HG02885 (cell line): ENCODE data around the gene MESD.

Experiments
- ATAC-seq: cut with Tn5 transposase; IDR thresholded peaks from one replicate; pipeline ENCODE4 v1.9.1; 2021; ENCODE audit warnings: mild to moderate bottlenecking; ENCODE audit not compliant: unreplicated experiment, poor library complexity

The MESD gene

DNA sequence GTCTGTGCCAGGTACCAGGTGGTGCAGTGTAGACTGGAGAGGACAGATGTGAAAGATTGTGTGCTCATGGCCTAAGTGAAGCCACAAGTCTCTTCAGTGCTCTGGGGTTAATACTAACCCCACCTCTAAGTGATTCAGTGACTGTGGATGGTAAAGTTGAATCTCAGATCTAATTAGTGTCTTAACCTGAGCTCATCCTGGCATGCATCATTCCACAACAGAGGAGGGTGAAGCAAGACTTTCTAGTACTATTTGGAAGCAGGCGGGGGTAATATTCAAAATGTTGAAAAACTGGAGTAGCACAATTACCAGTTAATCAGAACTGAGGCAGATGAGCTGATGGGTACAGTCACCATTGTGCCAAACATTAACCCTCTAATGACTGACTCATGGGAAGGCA lies 2.8 kb upstream of the MESD start:
- no peak for ATAC-seq

DNA sequence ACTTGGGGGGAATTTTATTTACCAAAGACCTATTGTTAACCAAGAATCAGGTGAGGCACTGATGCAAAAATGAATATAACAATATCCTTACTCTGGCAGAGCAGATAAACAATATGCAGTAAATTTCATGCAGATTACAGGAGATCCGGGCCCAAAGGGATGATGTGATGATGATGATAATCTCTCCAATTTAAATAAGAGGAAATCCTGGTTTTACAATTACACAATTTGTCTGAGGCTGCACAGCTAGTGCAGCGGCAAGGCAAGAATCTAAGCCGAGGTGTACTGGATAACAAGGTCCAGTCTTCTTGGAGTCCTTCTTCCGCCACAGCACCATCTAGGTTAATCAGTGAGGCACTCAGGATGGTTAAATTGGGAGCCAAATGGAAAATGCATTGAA lies 2.4 kb upstream of the MESD start:
- ATAC-seq = no peak

DNA sequence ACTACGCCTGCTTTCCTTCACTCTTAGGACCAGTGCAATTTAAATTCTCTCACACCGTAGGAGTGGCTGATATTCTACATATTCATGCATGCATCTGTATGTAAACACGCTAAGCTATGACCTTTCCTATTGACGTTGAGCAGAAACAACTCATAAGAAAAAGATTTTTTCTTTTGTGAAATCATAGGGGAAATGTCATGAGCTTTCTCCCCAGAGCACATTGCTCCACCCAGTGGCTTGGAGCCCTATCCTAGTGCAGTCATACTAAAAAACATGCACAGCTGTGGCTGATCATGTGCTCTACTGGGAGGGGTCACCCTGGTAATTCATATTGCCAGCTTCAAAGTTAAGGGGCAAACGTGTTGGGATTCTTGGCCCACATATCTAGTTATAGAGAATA lies 1.8 kb upstream of the MESD start:
- no peak for ATAC-seq

DNA sequence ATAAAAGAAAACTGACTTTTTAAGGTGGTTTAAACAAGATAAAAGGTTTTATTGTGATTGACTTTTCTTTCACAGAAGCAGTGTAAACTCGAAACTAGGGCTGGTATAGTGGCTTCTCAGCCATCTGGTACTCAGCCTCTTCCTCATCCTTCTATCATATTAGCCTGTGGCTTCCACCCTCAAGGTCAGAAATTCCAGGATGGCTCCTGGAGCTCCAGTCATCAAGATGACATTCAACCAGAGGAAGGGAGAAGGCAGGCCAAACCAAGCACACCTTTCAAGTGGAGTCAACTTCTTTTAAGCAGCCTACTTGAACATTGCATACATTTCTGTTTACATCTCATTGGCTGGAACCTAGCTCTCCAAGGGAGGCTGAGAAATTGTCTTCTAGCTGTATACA lies 1.3 kb upstream of the MESD start:
- no peak for ATAC-seq

DNA sequence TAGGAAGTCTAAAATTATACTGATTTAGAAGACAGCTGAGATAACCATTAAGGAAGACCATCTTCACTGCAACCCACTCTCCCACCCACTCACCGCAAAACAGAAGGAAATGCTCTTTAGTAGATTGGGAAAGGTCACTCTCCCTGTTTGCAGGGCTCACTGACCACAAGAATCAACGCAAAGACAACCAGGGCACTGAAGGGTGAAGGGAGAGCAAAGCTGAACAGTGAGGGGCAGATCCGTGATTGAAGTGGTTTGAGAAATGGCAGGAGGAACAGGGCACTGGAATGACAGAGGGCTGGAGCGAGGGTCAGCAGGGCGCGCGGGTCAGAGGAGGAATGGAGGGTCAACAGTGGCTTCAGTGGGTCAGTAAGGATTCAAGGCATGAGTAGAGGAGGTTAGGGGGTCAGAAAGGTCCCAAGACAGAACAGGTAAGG lies 520 bp downstream of the MESD start:
- ATAC-seq = peak; percentile 1

DNA sequence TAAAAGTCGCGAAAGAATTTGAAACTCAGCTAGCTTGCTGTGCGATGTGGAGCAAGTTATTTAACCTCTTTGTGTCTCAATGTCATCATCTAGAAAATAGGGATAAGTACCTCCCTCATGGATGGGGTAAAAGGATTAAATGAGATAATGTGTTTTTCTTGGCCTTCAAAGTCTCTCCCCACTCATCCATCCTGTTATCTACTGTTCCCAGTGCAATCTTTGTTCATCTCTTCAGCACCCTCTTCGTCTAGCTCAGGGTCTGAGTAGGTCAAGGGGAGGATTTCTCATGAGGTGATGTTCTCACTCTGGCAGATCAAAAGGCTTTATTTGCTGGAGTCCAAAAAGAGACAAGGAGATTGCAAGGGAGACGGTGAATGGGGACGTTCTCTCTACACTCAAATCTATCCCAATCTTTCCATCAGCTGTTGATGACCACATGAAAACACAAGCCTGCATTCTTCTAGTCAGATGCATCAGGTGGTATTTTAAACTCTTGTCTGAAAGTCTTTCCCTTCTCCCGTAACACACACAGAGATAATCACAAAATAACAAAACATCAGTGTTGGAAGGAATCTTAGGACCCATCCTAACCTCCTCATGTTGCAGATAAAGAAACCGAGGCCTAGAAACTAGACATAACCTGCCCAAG lies 1.3 kb downstream of the MESD start:
- no peak for ATAC-seq

DNA sequence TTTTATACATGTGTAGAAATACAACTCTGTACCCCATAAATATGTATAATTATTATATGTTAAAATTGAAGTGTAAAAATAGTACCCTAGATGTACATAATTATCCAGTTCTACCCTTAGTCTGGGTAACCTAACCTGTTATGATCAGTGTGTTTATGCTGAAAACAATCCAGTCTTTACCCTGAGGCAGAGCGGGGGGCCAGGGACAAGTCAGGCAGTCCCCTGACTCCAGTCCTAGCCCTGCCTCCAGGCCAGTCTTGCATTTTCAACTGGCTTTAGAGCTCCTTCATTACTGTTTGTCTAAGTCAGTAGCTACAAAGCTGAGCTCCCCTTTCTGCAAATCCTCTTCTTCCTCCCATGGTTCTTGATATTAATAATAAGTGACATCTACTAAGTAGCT lies 3.1 kb downstream of the MESD start:
- no peak for ATAC-seq

DNA sequence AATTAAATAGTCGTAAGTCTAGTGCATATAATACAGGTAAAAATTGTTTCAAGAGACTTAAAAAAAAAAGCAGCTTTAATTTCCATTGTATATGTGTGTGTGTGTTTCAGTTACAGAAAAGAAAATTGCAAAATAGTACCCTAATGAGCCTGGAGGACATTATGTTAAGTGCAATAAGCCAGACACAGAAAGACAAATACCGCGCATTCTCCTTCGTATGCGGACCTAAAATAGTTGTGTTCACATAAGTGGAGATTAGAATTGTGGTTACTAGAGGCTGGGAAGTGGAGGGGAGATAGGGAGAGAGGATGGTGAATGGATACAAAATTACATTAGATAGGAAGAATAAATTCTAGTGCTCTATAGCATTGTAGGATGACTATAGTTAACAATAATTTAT lies 3.6 kb downstream of the MESD start:
- ATAC-seq = no peak

DNA sequence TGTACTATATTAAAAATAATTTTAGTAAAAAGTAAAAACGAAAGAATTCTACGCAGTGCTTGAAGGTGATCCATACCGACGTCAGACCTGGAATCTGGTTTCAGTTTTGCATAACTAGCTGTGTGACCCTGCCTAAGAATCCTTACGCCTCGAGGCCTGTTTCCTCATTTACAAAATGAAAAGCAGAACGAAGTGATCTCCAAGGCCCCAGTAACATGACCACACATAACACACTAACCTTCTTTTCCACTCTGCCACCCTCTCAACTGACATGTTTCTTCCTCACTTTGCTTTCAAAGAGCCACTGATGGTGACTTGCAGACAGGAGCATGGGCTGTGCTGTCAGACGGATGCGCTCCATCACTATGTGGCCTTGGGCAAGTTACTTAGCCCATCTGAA lies 4.8 kb downstream of the MESD start:
- no peak for ATAC-seq

DNA sequence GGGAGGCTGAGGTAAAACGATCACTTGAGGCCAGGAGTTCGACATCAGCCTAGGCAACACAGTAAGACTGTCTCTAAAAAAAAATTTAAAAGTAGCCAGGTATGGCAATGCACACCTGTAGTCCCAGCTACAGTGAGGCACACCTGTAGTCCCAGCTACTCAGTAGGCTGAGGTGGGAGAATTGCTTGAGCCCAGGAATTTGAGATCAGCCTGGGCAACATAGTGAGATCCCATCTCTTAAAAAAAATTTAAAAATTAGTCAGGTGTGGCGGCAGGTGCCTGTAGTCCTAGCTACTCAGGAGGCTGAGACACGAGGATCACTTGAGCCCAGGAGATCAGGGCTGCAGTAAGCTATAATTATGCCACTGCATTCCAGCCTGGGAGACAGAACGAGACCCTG lies 6.8 kb downstream of the MESD start:
- no peak for ATAC-seq

DNA sequence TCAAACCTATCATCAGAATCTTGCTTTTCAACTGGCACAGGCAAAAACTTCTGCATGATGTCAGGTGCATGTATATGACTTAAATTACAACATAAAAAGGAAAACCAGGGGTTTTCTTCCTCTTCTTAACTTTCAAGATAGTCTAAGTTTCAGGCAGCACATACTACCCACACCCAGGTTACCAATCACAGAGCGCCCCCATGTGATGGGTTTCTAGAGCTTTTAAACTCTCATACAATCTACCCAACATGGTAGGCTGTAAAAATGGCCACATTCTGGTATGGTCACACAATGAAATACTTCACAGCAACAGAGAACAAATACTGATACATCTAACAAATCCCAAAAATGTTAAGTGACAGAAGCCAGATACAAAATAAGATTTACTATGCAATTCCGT lies 7.4 kb downstream of the MESD start:
- ATAC-seq = peak; percentile 43

DNA sequence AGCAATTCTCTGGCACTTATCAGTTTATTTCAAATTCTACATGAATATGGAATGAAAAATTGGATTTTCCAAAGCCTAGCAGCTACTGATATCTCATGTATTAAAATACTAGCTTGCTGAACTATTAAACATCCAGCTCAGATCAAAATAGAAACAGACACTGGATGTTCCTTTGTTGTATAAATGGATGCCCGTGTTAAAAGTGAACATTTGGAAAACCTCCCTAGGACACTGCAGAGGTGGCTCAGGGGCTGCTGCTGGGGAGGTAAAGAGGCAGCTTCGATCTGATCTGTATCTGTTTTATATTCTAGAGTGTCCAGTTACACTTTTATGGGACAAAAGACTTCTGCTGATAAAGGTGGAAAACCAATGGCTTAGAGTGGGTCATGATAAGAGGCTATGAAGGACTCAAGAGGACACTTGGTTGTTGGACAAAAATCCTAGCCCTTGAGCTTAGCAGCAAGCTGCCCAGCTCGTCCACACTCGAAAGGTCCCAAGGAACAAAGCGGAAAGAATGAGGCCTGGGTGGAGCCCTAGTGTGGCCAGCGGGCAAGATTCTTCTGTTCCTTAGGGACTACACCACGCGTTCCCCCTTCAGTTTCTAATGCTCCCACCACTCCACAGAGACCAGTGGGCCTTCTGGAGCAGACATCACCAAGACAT lies 9.9 kb downstream of the MESD start:
- ATAC-seq = no peak

DNA sequence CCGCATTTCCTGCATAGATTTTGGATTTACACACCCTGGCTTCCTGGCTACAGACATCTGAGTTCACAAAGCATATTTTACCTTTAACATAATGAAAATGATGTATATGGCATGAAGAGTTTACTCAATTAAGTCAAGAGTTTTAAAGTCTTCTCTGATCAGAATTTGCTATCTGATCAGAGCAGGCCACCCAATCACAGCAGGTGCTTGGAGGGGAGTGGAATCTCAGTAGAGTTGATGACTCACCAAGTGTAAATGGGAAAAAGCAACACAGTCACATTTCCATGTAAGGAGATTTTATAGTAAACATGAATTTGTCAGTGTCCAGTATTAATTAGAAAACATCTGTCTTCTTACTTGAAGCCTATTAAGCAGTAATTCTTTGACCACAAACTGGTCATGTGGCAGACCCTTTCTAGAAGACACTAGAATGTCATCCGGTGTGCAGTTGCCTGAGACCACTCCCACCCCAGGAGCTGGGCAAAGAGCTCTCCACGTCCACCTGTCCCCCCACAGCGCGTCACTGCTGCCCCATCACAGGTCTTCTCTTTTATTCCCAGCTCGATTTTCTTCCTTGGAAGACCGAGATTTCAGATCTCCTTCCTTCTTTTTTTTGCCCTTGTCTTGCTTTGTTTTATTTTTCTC lies 10.8 kb downstream of the MESD start:
- ATAC-seq = no peak

DNA sequence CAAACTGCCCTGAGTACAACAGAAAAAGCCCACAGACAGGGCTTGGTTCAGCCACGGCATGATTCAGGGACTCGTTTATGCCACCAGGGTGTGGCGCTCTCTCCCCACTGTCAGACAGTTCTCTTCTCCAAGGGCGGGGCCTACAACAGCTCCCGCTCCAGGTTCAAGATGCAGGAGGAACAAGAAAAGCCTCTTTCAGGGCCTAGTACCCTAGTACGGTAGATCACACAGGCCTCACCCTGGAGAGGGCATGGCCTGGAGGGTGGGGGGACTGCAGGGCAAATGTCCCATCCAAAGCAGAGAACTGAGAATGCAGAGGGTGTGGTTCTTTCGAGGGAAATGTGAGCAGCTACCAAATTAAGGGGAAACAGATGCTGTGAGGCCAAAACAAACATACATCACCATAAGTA lies 12.0 kb downstream of the MESD start:
- ATAC-seq = no peak

DNA sequence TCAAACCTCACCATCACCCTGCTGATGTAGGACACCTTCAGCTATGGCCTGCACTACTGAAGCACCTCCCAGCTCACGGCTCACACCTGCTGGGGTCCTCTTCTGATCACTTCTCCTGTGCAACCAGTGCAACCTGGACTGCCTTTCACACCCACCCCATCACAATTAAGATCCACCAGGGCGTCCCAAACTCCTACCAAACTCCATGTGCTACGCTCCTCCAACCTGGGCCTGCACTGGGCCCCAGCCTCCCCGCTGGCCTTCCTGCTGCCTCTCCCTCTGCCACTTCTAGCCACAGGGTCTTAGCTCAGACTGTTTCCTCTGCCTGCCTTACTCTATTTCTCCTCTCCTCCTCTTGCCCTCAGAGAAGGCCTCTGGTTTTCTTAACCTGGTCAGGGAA lies 12.8 kb downstream of the MESD start:
- no peak for ATAC-seq

DNA sequence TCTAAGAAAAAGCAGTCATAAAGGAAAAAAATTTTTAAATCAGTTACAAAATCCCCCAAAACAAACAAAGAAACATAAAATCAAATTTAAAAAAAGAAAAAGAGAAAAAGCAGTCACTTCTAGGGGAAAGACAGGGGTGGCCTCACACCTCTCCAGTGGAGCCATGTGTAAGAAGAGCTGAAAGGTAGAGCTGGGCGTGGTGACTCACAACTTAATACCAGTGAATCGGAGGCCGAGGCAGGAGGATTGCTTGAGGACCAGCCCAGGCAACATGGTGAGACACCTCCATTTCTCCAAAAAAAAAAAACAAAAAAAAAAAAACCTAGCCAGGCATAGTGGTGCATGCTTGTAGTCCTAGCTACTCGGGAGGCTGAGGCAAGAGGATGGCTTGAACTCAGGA lies 14.7 kb downstream of the MESD start:
- ATAC-seq = no peak

DNA sequence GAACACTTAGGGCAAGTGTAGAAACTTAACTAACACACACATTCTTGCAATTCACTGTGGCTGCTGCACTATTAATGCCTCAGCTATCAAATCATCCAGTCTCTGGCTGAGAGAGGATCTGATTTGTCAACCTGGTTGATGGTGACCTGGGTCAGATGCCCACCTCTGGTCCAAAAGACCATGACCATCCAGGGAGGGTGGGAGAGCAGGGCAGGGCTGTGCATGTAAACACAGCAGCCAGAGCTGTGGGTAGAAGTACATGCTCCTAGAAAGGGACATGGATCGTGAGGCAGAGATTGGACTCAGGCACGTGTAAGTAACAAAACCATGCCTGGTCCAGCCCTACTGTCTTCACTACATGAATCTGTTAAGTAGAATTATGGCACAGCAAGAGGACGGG lies 17.3 kb downstream of the MESD start:
- no peak for ATAC-seq

DNA sequence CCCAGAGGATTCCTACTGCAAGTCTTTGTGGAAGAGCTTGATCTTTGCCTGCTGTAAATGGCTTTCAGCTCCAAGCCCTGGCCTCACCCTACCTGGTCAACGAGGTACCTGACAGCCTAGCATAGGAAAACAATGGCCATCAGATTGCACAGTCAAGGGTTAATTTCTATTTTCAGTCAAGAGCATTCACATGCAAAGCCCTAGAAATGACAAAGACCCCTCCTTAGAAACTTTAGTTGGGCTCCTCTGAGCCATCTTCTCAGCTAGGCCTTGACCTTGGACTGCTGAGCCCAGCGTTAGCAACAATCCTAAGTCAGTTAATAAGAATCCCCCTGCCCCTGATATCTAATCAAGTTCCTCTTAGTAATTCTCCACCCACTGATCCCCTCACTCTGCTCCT lies 18.5 kb downstream of the MESD start:
- no peak for ATAC-seq

DNA sequence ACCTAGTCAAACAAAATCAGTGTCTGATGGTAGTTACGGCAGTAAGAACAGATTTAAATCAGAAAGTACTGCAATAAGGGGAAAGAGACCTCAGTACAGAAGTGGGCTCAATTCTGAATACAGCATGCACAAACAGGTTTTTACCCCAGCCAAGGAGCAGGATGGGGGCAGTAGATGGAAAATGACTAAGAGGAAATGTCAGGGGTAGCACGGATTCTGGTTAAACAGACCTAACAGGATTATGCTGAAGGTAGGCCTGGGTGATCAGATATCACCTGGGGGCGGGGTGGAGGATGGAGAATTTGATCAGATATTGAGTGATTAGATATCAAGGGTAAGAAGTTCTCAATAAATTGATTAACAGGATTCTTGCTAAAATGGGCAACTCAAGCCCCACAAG lies 19.0 kb downstream of the MESD start:
- no peak for ATAC-seq

DNA sequence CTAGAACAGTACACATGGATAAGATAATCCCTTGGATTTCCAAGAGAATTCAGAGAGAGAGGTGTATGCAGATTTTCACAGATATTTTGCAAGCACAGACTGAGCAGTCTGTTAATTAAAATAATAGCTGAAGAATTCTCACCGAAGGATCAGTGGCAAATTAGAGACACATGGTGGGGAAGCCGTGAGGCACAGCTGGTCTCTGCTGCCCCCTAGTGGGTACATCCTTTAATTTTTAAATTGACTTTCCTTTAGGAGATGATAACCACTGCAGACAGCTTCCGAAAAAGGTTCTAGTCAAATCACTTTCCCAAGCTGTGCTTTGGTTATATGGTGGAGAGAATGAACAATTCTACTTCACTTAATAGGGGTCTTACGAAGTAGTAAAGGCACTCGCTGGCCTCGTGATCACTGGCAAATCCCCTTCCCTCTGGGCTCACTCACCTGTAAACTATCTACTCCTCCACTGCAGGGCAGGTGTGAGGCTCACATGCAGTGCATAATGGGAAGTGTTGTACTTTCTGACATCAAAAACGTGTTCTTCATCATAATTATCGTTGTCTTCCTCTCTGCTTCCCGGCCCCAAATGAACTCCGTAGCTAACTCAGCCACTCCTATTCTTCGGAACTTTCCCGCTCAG lies 19.5 kb downstream of the MESD start:
- ATAC-seq = no peak

DNA sequence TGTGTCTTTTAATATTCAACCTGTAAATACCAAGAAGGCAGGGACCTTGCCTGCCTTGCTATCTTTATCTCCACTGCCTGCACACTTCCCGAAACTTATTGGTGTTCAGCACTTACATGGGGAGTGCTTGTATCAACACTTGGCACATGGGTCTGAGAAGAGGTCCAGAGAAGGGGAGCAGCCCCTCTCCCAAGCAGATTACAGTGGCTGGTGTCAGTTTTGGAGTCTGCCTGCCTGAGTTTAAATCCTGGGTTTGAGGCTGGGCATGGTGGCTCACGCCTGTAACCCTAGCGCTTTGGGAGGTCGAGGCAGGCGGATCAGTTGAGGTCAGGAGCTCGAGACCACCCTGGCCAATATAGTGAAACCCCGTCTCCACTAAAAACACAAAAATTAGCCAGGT lies 20.3 kb downstream of the MESD start:
- no peak for ATAC-seq
